AML-193 (cell line): Measurements from ENCODE around the gene COL11A1.
"Not testable (repeated sequence)": the region's sequence is repeated elsewhere in the genome, so short reads cannot be mapped to it uniquely, and the experiment has no call there.

Experiments used
- DNase-seq, 2 experiments: peaks; one replicate each; lab custom pipeline; 2025; lab: John Stamatoyannopoulos, UW

COL11A1 gene

GRCh38 chr1:102834688-102835320 lies 273.5 kb downstream of the COL11A1 start:
- no peak for DNase-seq

- DNase-seq: no peak
Observed at GRCh38 chr1:102833151-102833550, 275.2 kb downstream of the COL11A1 start.

GRCh38 chr1:102826706-102827105 lies 281.6 kb downstream of the COL11A1 start:
- DNase-seq: not testable (repeated sequence)
